Measurements from ENCODE around the gene SIGLEC10. TPM values are rescaled to one million over a fixed set of nuclear protein-coding genes. Genes with fewer than 3 reads are reported as not detected.
A peak's percentile ranks its signal among the peaks of the same experiment; 100 is the strongest.
"Not testable (repeated sequence)": the region's sequence is repeated elsewhere in the genome, so short reads cannot be mapped to it uniquely, and the experiment has no call there.

The SIGLEC10 gene
- total RNA-seq, 2 experiments from 2014 or later: 0.48 to 0.65 TPM

DNA sequence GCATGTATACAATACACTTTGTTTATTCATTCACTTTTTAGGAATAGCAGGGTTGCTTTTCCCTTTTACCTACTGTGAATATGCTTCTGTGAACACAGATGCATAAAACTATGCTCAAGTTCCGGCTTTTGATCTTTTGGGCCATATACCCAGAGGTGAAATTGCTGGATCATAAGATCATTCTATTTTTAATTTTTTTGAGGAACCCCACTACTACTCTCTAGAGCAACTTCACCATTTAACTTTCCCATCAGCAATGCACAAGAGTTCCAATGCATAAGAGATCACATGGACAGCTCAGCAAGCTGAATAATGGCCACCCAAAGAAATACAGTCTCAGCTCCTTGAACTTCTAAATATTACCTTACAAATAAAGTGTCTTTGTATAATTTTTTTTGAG, 17.0 kb upstream of the SIGLEC10 start:
- H3K36me3 Mint-ChIP-seq (ENCODE audit: low read depth): no peaks in the 10 kb centered on the region
- intact Hi-C loops (cut with DNase I, micrococcal nuclease): no loop called here
- no peaks in the 10 kb centered on the region for H3K27me3 Mint-ChIP-seq
- ATAC-seq: no peak
- H3K9me3 Mint-ChIP-seq (ENCODE audit: low read depth): no peaks in the 10 kb centered on the region
- CTCF ChIA-PET: interaction anchor here (0.7 to 0.9 kb wide), 2 partner anchors 15 to 82 kb away, joined by 3 read pairs; no protein-coding TSS in a partner anchor
- DNase-seq: no peak
- no peak overlapping the region for H3K27ac Mint-ChIP-seq
- no peak overlapping the region for H3K4me3 Mint-ChIP-seq
- POLR2A ChIA-PET: no interaction called here
- H3K4me1 Mint-ChIP-seq: peaks cover 19% of the 10 kb centered on the region

DNA sequence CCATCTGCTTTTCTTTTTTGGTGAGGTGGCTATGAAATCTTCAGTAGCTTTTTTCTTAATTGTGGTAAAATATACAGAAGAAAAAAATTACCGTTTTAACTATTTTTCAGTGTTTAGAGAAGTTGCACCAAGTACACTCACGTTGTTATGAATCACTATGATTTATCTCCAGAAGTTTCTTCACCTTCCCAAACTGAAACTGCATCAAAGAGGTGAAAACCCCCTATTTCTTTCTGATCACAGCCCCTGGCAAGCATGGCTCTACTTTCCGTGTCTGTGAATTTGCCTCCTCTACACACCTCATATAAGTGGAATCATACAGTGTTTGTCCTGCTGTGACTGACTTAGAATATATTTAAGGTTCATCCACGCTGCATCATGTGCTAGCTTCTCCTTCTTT, 15.6 kb upstream of the SIGLEC10 start:
- Mint-ChIP-seq H3K9me3 (ENCODE audit: low read depth) (no peaks in the 10 kb centered on the region), H3K27ac (no peak overlapping the region), H3K4me1 (peaks cover 5% of the 10 kb centered on the region), H3K36me3 (ENCODE audit: low read depth) (no peaks in the 10 kb centered on the region), H3K27me3 (no peaks in the 10 kb centered on the region), H3K4me3 (no peak overlapping the region)
- POLR2A ChIA-PET: interaction anchor here (0.6 to 1.0 kb wide), 2 partner anchors 224 to 1447 kb away, joined by 4 to 5 read pairs; no protein-coding TSS in a partner anchor
- ATAC-seq (peak; percentile 33), DNase-seq (no peak)
- intact Hi-C loops (cut with DNase I, micrococcal nuclease): no loop called here
- CTCF ChIA-PET: interaction anchor here (0.5 to 0.7 kb wide), 2 partner anchors 52 to 198 kb away, joined by 3 read pairs; no protein-coding TSS in a partner anchor

DNA sequence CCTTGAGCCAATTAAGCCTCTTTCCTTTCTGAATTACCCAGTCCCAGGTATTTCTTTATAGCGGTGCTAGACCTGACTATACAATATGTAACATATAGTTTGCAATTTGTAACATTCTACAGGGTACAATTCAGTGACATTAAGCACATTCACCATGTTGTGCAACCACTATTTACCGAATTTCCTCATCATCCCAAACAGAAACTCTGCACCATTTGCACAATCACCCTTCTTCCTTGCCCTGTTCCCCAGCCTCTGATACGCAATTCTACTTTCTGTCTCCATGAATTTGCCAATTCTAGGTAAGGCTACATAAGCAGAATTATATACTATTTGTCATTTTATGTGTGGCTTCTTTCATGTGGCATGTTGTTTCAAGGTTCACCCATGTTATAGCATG, 13.7 kb upstream of the SIGLEC10 start:
- CTCF ChIA-PET: no interaction called here

DNA sequence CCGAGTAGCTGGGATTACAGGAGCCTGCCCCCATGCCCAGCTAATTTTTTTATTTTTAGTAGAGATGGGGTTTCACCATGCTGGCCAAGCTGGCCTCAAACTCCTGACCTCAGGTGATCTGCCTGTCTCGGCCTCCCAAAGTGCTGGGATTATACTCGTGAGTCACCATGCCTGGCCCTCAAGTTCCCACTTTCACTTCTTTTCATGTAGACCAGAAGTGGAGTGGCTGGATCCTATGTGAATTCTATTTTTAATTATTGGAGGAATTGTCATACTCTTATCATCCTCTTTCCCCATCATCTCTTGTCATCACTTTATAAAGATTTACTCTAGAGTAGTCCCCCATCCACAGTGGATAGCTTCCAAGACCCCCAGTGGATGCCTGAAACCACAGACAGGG, 12.8 kb upstream of the SIGLEC10 start:
- ATAC-seq: no peak
- Mint-ChIP-seq H3K9me3 (ENCODE audit: low read depth) (no peaks in the 10 kb centered on the region), H3K27ac (no peak overlapping the region), H3K27me3 (peaks cover 1% of the 10 kb centered on the region), H3K36me3 (ENCODE audit: low read depth) (no peaks in the 10 kb centered on the region), H3K4me3 (no peak overlapping the region), H3K4me1 (peaks cover 10% of the 10 kb centered on the region)
- CTCF ChIA-PET: interaction anchor here (0.8 kb wide), 1 partner anchor 9 kb away, joined by 3 read pairs; no protein-coding TSS in a partner anchor
- intact Hi-C loops (cut with DNase I, micrococcal nuclease): no loop called here
- POLR2A ChIA-PET: no interaction called here
- DNase-seq: no peak

More for the DNA sequence above, 13.7 kb upstream of the SIGLEC10 start:
- POLR2A ChIA-PET: no interaction called here
- Mint-ChIP-seq H3K4me1 (peaks cover 9% of the 10 kb centered on the region), H3K27me3 (no peaks in the 10 kb centered on the region), H3K36me3 (ENCODE audit: low read depth) (no peaks in the 10 kb centered on the region), H3K4me3 (no peak overlapping the region), H3K27ac (no peak overlapping the region), H3K9me3 (ENCODE audit: low read depth) (no peaks in the 10 kb centered on the region)
- no peak for DNase-seq
- no peak for ATAC-seq
- intact Hi-C loops (cut with DNase I, micrococcal nuclease): no loop called here

GRCh38 chr19:51427201-51427600, 9.8 kb upstream of the SIGLEC10 start:
- ChIA-PET POLR2A (no interaction called here), CTCF (interaction anchor here (0.6 to 1.8 kb wide), 5 partner anchors 12 to 230 kb away, joined by 3 to 7 read pairs (median 3); no protein-coding TSS in a partner anchor)
- intact Hi-C loops (cut with DNase I, micrococcal nuclease): no loop called here
- no peaks in the 10 kb centered on the region for H3K36me3 Mint-ChIP-seq (ENCODE audit: low read depth)
- H3K27me3 Mint-ChIP-seq: peaks cover 3% of the 10 kb centered on the region
- H3K4me1 Mint-ChIP-seq: peaks cover 6% of the 10 kb centered on the region
- H3K4me3 Mint-ChIP-seq: no peak overlapping the region
- H3K27ac Mint-ChIP-seq: no peak overlapping the region
- no peak for DNase-seq
- ATAC-seq: no peak
- no peaks in the 10 kb centered on the region for H3K9me3 Mint-ChIP-seq (ENCODE audit: low read depth)

- no peak overlapping the region for H3K4me3 Mint-ChIP-seq
- no peaks in the 10 kb centered on the region for H3K36me3 Mint-ChIP-seq (ENCODE audit: low read depth)
- H3K9me3 Mint-ChIP-seq (ENCODE audit: low read depth): no peaks in the 10 kb centered on the region
- intact Hi-C loops (cut with DNase I, micrococcal nuclease): loop anchor here (1.0 to 5.0 kb wide), 8 partner anchors 19 to 361 kb away; no protein-coding TSS in a partner anchor
- ChIA-PET POLR2A (interaction anchor here (0.7 kb wide), 1 partner anchor 82 kb away, joined by 4 read pairs; no protein-coding TSS in a partner anchor), CTCF (interaction anchor here (0.6 to 2.7 kb wide), 19 partner anchors 8 to 239 kb away, joined by 3 to 17 read pairs (median 4); partner anchors contain the start of gene CLDND2)
- peak; percentile 94 for DNase-seq
- peaks cover 24% of the 10 kb centered on the region for H3K4me1 Mint-ChIP-seq
- peaks cover 20% of the 10 kb centered on the region for H3K27me3 Mint-ChIP-seq
- H3K27ac Mint-ChIP-seq: no peak overlapping the region
- peak; percentile 60 for ATAC-seq
Observed at GRCh38 chr19:51422053-51422448, 4.6 kb upstream of the SIGLEC10 start.

DNA sequence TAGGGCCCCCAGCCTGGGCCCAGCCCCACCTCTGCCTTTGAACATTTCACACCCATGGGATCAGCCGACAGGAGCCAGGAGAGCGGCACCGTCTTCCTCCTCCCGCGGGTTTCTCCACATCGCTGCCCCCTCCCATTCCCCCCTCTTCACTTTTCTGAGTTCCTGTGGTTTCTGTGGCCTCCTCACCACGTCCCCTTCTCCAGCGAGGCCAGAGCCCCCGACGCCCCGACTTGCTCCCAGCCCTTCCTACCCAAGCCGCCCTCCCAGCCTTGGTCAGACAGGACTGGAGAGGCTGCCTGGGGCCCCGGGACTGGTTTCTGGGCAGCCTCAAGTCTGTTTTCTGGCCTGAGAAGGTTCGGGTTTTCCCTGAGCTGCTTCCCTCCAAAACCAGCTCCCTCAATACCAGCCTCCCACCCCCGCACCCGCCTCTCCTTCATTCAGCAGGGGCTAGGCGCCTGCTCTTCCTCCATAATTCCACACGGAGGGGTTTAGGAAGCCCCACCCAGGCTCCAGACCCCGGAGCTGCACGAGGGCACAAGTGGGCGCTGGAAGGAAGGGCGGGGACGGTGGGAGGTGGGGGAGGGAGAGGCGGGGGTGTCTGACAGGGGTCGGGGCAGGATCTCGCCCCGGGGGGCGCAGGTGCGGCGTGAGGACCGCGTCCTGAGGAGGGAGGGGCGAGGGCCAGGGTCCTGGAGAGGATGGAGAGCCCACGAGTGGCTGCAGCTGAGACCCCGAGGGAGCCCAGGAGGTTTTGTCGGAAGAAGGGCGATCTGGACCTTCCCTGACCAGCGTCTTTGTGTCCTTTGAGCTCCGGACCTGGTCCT, 4.0 kb upstream of the SIGLEC10 start:
- no peaks in the 10 kb centered on the region for H3K36me3 Mint-ChIP-seq (ENCODE audit: low read depth)
- ATAC-seq: no peak
- peak; percentile 22 for DNase-seq
- peaks cover 22% of the 10 kb centered on the region for H3K27me3 Mint-ChIP-seq
- H3K4me1 Mint-ChIP-seq: peaks cover 28% of the 10 kb centered on the region
- no peak overlapping the region for H3K4me3 Mint-ChIP-seq
- CTCF ChIA-PET: interaction anchor here (0.6 to 2.7 kb wide), 22 partner anchors 9 to 291 kb away, joined by 3 to 17 read pairs (median 4); partner anchors contain the start of gene CLDND2
- H3K9me3 Mint-ChIP-seq (ENCODE audit: low read depth): no peaks in the 10 kb centered on the region
- intact Hi-C loops (cut with DNase I, micrococcal nuclease): loop anchor here (1.0 to 5.0 kb wide), 8 partner anchors 19 to 361 kb away; no protein-coding TSS in a partner anchor
- POLR2A ChIA-PET: interaction anchor here (0.8 kb wide), 1 partner anchor 91 kb away, joined by 3 read pairs; no protein-coding TSS in a partner anchor
- no peak overlapping the region for H3K27ac Mint-ChIP-seq

- peaks cover 27% of the 10 kb centered on the region for H3K4me1 Mint-ChIP-seq
- H3K27ac Mint-ChIP-seq; ATAC-seq; H3K4me3 Mint-ChIP-seq; H3K9me3 Mint-ChIP-seq (ENCODE audit: low read depth); DNase-seq; H3K36me3 Mint-ChIP-seq (ENCODE audit: low read depth): not testable (repeated sequence)
- ChIA-PET POLR2A (interaction anchor here (0.6 to 0.8 kb wide), 3 partner anchors 90 to 1046 kb away, joined by 3 read pairs; no protein-coding TSS in a partner anchor), CTCF (interaction anchor here (0.6 to 2.7 kb wide), 11 partner anchors 20 to 290 kb away, joined by 3 to 17 read pairs (median 6); no protein-coding TSS in a partner anchor)
- peaks cover 20% of the 10 kb centered on the region for H3K27me3 Mint-ChIP-seq
- intact Hi-C loops (cut with DNase I, micrococcal nuclease): loop anchor here in 1 of 2 experiments (5.0 kb wide), 1 partner anchor 217 kb away; no protein-coding TSS in a partner anchor
Observed at GRCh38 chr19:51420511-51420910, 3.1 kb upstream of the SIGLEC10 start.

- intact Hi-C loops (cut with DNase I, micrococcal nuclease): no loop called here
- no peaks in the 10 kb centered on the region for H3K36me3 Mint-ChIP-seq (ENCODE audit: low read depth)
- ChIA-PET POLR2A (no interaction called here), CTCF (interaction anchor here (0.7 to 2.9 kb wide), 11 partner anchors 11 to 243 kb away, joined by 3 to 16 read pairs (median 4); no protein-coding TSS in a partner anchor)
- H3K4me3 Mint-ChIP-seq: no peak overlapping the region
- H3K4me1 Mint-ChIP-seq: peaks cover 27% of the 10 kb centered on the region
- DNase-seq (no peak), ATAC-seq (no peak)
- H3K9me3 Mint-ChIP-seq (ENCODE audit: low read depth): no peaks in the 10 kb centered on the region
- H3K27me3 Mint-ChIP-seq: peaks cover 20% of the 10 kb centered on the region
- no peak overlapping the region for H3K27ac Mint-ChIP-seq
Observed at GRCh38 chr19:51418707-51419106, 1.3 kb upstream of the SIGLEC10 start.

DNA sequence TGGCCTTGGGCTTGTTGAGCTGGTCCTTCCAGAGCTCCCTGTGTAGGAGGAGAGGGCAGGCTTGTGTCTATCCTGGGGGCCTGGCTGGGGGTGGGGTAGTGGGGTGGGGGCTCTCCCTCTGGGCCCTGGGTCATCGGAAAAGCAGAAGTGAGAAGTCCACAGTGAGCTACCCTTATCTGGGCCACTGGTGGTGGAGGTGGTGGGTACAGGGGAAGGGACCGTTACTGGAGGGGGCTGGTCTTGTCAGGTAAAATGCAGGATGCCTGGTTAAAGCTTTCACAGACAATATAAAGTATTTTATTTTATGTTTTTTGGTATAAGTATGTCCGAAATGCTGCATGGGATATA, 342 bp upstream of the SIGLEC10 start:
- H3K36me3 Mint-ChIP-seq (ENCODE audit: low read depth): no peaks in the 10 kb centered on the region
- CTCF ChIA-PET: interaction anchor here (0.7 to 2.9 kb wide), 11 partner anchors 10 to 242 kb away, joined by 3 to 16 read pairs (median 3); no protein-coding TSS in a partner anchor
- POLR2A ChIA-PET: no interaction called here
- DNase-seq (no peak), ATAC-seq (no peak)
- H3K4me3 Mint-ChIP-seq: no peak overlapping the region
- intact Hi-C loops (cut with DNase I, micrococcal nuclease): loop anchor here in 1 of 2 experiments (2.0 kb wide), 1 partner anchor 23 kb away; no protein-coding TSS in a partner anchor
- peaks cover 27% of the 10 kb centered on the region for H3K4me1 Mint-ChIP-seq
- no peak overlapping the region for H3K27ac Mint-ChIP-seq
- H3K9me3 Mint-ChIP-seq (ENCODE audit: low read depth): no peaks in the 10 kb centered on the region
- H3K27me3 Mint-ChIP-seq: peaks cover 18% of the 10 kb centered on the region

DNA sequence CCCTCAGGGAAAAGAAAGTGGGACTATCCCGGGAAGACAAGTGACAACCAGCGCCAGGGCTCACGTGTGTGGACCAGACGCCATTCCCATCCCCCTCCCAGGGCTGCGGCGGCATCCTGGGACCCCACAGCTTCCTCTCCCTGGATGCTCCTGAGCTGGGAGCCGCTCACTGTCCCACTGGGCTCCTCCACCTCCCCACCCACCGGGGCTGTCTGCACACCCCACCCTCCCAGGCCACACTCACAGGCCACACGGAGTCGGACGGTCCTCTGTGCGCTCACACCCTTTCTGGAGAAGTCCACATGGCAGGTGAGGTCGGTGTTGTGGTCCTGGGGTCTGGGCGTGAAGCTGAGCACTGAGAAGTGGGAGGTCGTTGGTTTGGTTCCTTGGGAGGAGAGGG, 1.0 kb downstream of the SIGLEC10 start:
- ATAC-seq; H3K27ac Mint-ChIP-seq; DNase-seq; H3K36me3 Mint-ChIP-seq (ENCODE audit: low read depth); H3K9me3 Mint-ChIP-seq (ENCODE audit: low read depth); H3K4me3 Mint-ChIP-seq: not testable (repeated sequence)
- intact Hi-C loops (cut with DNase I, micrococcal nuclease): loop anchor here in 1 of 2 experiments (2.0 kb wide), 1 partner anchor 22 kb away; no protein-coding TSS in a partner anchor
- Mint-ChIP-seq H3K27me3 (peaks cover 18% of the 10 kb centered on the region), H3K4me1 (peaks cover 26% of the 10 kb centered on the region)
- ChIA-PET POLR2A (interaction anchor here (0.5 kb wide), 1 partner anchor 1482 kb away, joined by 6 read pairs; no protein-coding TSS in a partner anchor), CTCF (interaction anchor here (0.6 to 2.9 kb wide), 4 partner anchors 9 to 320 kb away, joined by 4 to 16 read pairs (median 7); no protein-coding TSS in a partner anchor)
